ENCODE data around the gene TMEM260.

The TMEM260 gene

GRCh38 chr14:56635041-56635440, 55.4 kb downstream of the TMEM260 start:
- no peak for TF ChIP-seq CTCF (conservative IDR thresholded peaks at IDR 0.05)
- no peak overlapping the region for H3K27ac ChIP-seq

GRCh38 chr14:56647493-56647892, 67.9 kb downstream of the TMEM260 start:
- no peak overlapping the region for H3K27ac ChIP-seq
- no peak for TF ChIP-seq CTCF (conservative IDR thresholded peaks at IDR 0.05)

- no peak overlapping the region for H3K27ac ChIP-seq
- no peak for TF ChIP-seq CTCF (conservative IDR thresholded peaks at IDR 0.05)
These were observed 69.1 kb downstream of the TMEM260 start for GRCh38 chr14:56648508-56649301.

- no peak overlapping the region for H3K27ac ChIP-seq
- no peak for TF ChIP-seq CTCF (conservative IDR thresholded peaks at IDR 0.05)
These were observed 69.8 kb downstream of the TMEM260 start for GRCh38 chr14:56649382-56649781.

GRCh38 chr14:56650048-56650447, 70.5 kb downstream of the TMEM260 start:
- no peak overlapping the region for H3K27ac ChIP-seq
- TF ChIP-seq CTCF (conservative IDR thresholded peaks at IDR 0.05) = no peak

- TF ChIP-seq CTCF (conservative IDR thresholded peaks at IDR 0.05) = no peak
- H3K27ac ChIP-seq = no peak overlapping the region
These were observed 71.4 kb downstream of the TMEM260 start for GRCh38 chr14:56650979-56651378.

- no peak overlapping the region for H3K27ac ChIP-seq
- TF ChIP-seq CTCF (conservative IDR thresholded peaks at IDR 0.05) = no peak
These were observed 78.0 kb downstream of the TMEM260 start for GRCh38 chr14:56657604-56658003.

Data from VCaP (cell line).